ENCODE measurements around the gene PRKCB.

PRKCB gene

DNA sequence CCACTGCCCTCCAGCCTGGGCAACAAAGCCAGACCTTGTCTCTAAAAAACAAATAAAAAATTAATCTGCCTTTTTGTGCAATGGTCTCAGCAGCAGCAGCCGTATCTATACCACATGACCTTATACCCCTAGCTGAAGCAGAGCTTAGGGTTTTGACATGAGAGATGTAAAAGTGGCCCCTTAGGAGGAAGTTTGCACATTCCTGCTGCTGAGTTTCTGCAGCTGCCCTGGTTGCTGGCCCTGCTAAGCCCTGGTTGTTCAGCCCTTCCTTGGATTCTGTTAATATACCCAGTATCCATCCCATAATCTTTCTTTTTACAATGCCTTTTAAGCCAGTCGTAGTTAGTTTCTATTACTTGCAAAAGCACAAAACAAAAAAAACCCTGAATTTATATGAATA is 33.0 kb upstream of the PRKCB start:
- TF ChIP-seq, protein P1, sequence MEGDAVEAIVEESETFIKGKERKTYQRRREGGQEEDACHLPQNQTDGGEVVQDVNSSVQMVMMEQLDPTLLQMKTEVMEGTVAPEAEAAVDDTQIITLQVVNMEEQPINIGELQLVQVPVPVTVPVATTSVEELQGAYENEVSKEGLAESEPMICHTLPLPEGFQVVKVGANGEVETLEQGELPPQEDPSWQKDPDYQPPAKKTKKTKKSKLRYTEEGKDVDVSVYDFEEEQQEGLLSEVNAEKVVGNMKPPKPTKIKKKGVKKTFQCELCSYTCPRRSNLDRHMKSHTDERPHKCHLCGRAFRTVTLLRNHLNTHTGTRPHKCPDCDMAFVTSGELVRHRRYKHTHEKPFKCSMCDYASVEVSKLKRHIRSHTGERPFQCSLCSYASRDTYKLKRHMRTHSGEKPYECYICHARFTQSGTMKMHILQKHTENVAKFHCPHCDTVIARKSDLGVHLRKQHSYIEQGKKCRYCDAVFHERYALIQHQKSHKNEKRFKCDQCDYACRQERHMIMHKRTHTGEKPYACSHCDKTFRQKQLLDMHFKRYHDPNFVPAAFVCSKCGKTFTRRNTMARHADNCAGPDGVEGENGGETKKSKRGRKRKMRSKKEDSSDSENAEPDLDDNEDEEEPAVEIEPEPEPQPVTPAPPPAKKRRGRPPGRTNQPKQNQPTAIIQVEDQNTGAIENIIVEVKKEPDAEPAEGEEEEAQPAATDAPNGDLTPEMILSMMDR (IDR thresholded peaks at IDR 0.05; ENCODE audit: control insufficient read depth, insufficient read depth, low read depth, low read length, missing control alignments) = no peak
- no peak overlapping the region for H3K4me3 ChIP-seq (ENCODE audit: control insufficient read depth, low read depth, low read length)
- DNase-seq (ENCODE audit: low read depth) = no peak

DNA sequence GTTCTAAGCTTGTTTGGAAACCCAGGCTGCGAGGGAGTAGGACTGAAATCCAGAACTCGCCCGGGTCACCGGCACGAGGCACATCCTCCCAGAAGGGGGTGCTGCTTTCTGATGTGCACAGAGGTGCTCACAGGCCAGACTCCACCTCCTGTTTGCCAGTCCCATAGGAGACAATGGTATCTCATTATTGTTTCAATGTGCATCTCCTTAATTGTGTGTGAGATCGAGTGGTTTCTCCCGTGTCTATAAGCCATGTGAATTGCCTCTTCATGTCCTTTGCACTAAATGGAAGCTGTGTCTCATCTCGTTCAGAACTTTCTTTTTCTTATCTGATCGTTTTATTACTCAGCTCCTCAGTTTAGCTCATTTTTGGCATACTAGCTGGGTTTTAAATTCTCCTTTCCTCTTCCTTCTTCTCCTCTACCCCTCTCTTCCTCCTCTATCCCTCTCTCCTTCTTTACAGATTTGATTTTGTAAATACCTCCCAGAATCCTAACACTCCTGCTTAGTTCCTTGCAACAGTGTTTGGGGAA is 32.1 kb upstream of the PRKCB start:
- H3K4me3 ChIP-seq (ENCODE audit: control insufficient read depth, low read depth, low read length) = no peak overlapping the region
- TF ChIP-seq, protein P1 (IDR thresholded peaks at IDR 0.05; ENCODE audit: control insufficient read depth, insufficient read depth, low read depth, low read length, missing control alignments) = peak; percentile 58
- no peak for DNase-seq (ENCODE audit: low read depth)

GRCh38 chr16:23807028-23807427 is 28.8 kb upstream of the PRKCB start:
- DNase-seq (ENCODE audit: low read depth) = no peak
- H3K4me3 ChIP-seq (ENCODE audit: control insufficient read depth, low read depth, low read length) = no peak overlapping the region
- TF ChIP-seq, protein P1 (IDR thresholded peaks at IDR 0.05; ENCODE audit: control insufficient read depth, insufficient read depth, low read depth, low read length, missing control alignments) = no peak

- TF ChIP-seq, protein P1 (IDR thresholded peaks at IDR 0.05; ENCODE audit: control insufficient read depth, insufficient read depth, low read depth, low read length, missing control alignments) = no peak
- DNase-seq (ENCODE audit: low read depth) = no peak
- H3K4me3 ChIP-seq (ENCODE audit: control insufficient read depth, low read depth, low read length) = no peak overlapping the region
Measured at GRCh38 chr16:23821467-23821866, 14.3 kb upstream of the PRKCB start.

DNA sequence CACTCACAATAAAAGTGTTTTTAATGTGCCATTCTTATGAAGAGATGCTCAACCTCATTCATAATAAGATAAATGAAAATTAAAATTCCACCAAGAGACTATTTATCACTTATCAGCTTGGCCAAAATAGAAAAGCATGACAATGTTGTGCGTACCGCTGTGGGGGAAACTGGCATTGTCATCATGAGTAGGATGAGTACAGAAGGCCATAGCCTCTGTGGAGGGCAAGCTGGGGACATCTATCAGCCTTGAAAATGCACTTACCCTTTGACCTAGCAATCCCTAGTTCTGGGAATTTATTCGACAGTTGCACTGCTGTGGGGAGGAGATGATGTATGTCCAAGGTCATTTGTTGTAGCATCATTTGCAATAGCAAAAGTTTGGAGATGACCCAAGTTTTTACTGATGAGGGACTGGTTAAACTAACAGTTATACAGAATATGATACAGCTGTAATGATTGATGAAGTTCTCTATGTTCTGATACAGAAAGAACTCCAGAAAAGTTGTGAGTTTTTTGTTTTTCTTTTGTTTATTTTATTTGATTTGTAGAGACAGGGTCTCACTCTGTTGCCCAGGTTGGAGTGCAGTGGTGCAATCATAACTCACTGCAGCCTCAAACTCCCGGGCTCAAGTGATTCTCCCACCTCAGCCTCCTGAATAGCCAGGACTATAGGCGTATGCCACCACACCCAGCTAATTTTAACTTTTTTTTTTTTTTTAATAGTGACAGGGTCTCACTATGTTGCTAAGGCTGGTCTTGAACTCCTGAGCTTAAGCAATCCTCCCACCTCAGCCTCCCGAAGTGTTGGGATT is 13.7 kb upstream of the PRKCB start:
- H3K4me3 ChIP-seq (ENCODE audit: control insufficient read depth, low read depth, low read length) = no peak overlapping the region
- no peak for DNase-seq (ENCODE audit: low read depth)
- TF ChIP-seq, protein P1 (IDR thresholded peaks at IDR 0.05; ENCODE audit: control insufficient read depth, insufficient read depth, low read depth, low read length, missing control alignments) = no peak

GRCh38 chr16:23823475-23824384 is 12.1 kb upstream of the PRKCB start:
- TF ChIP-seq, protein P1 (IDR thresholded peaks at IDR 0.05; ENCODE audit: control insufficient read depth, insufficient read depth, low read depth, low read length, missing control alignments) = no peak
- no peak for DNase-seq (ENCODE audit: low read depth)
- H3K4me3 ChIP-seq (ENCODE audit: control insufficient read depth, low read depth, low read length) = no peak overlapping the region
